GM12878 (cell line): ENCODE data around the gene FOXR1. TPM values are rescaled to one million over a fixed set of nuclear protein-coding genes. Genes with fewer than 3 reads are reported as not detected.

Experiments
- BACH1 ChIP-seq: fragments of 450-650 bp; IDR thresholded peaks from 2 replicates; pipeline ENCODE4 v1.6.1; 2017; ENCODE audit warnings: mild to moderate bottlenecking, borderline replicate concordance
- BCL11A ChIP-seq: IDR thresholded peaks from 2 replicates; pipeline ENCODE4 v1.6.1; 2011; ENCODE audit warnings: low read depth, low read length
- EED ChIP-seq: sonication (generic); IDR thresholded peaks from 2 replicates; pipeline ENCODE4 v1.6.1; 2016; ENCODE audit warnings: antibody characterized with exemption, low read depth
- EGR1 ChIP-seq, 2 experiments: IDR thresholded peaks; 1 replicate in 1 of 2; 2 replicates in 1 of 2; pipeline ENCODE4 v1.6.1; 2011 to 2012; ENCODE audit warnings: low read depth in 2 of 2, low read length in 2 of 2, borderline replicate concordance in 1 of 2, mild to moderate bottlenecking in 1 of 2, moderate library complexity in 1 of 2
- FOXM1 ChIP-seq: IDR thresholded peaks from 2 replicates; pipeline ENCODE4 v1.6.1; 2012; ENCODE audit warnings: low read depth, mild to moderate bottlenecking, inconsistent platforms, low read length, moderate library complexity
- GABPA ChIP-seq: IDR thresholded peaks from 2 replicates; pipeline ENCODE4 v1.6.1; 2014; ENCODE audit warnings: antibody characterized with exemption, low read depth, mild to moderate bottlenecking, inconsistent platforms
- GATAD2B ChIP-seq: fragments of 450-650 bp; conservative IDR thresholded peaks from 2 replicates; pipeline ENCODE4 v1.6.1; 2017; ENCODE audit warnings: low read depth, mild to moderate bottlenecking, moderate library complexity
- KLF5 ChIP-seq: fragments of 450-650 bp; IDR thresholded peaks from 2 replicates; pipeline ENCODE4 v1.6.1; 2014; ENCODE audit warnings: mild to moderate bottlenecking; ENCODE audit not compliant: partially characterized antibody
- MEF2A ChIP-seq: IDR thresholded peaks from 2 replicates; pipeline ENCODE4 v1.6.1; 2011; ENCODE audit warnings: low read depth, mild to moderate bottlenecking, low read length, moderate library complexity; ENCODE audit not compliant: insufficient read depth
- MEF2B ChIP-seq: fragments of 450-650 bp; IDR thresholded peaks from 2 replicates; pipeline ENCODE4 v1.6.1; 2018; ENCODE audit warnings: mild to moderate bottlenecking, moderate library complexity; ENCODE audit not compliant: partially characterized antibody, poor library complexity, severe bottlenecking
- NRF1 ChIP-seq: conservative IDR thresholded peaks from 2 replicates; pipeline ENCODE4 v1.6.1; 2011; ENCODE audit warnings: mild to moderate bottlenecking, low read depth, low read length, improper control_type of control experiment
- RAD51 ChIP-seq: fragments of 450-650 bp; IDR thresholded peaks from 2 replicates; pipeline ENCODE4 v1.6.1; 2016; ENCODE audit warnings: moderate library complexity, mild to moderate bottlenecking, inconsistent platforms
- RCOR1 ChIP-seq: conservative IDR thresholded peaks from 2 replicates; pipeline ENCODE4 v1.6.1; 2012; ENCODE audit warnings: low read depth, low read length, improper control_type of control experiment
- SMAD1 ChIP-seq: fragments of 450-650 bp; IDR thresholded peaks from 2 replicates; pipeline ENCODE4 v1.6.1; 2018; ENCODE audit warnings: mild to moderate bottlenecking, low read depth; ENCODE audit not compliant: partially characterized antibody
- SP1 ChIP-seq: IDR thresholded peaks from one replicate; pipeline ENCODE4 v1.6.1; 2011; ENCODE audit warnings: low read depth, low read length
- SPI1 ChIP-seq: IDR thresholded peaks from 2 replicates; pipeline ENCODE4 v1.6.1; 2011; ENCODE audit warnings: low read depth, mild to moderate bottlenecking, low read length, moderate library complexity, borderline replicate concordance; ENCODE audit not compliant: insufficient read depth
- STAT3 ChIP-seq: IDR thresholded peaks from 2 replicates; pipeline ENCODE4 v1.6.1; 2011; ENCODE audit warnings: low read depth, low read length, improper control_type of control experiment
- TCF3 ChIP-seq: IDR thresholded peaks from 2 replicates; pipeline ENCODE4 v1.6.1; 2012; ENCODE audit warnings: low read depth, mild to moderate bottlenecking, low read length, borderline replicate concordance; ENCODE audit not compliant: insufficient read depth
- polyA plus RNA-seq, 11 experiments: library from polyadenylated mRNA; depleted of rRNA in 4 of 11; unstranded in 6 of 11; stranded (reverse) in 5 of 11; fragments of >200 nt; fragmentation: Nextera tagmentation in 4 of 11; fragmentation: Illumina TruSeq in 1 of 11; extraction: Ambion mirVana in 4 of 11; extraction: Trizol in 1 of 11; gene quantifications; 1 replicate in 1 of 11; 2 replicates in 10 of 11; pipeline versions ENCODE4 v1.2.1 to v1.2.3, GENCODE V29; 2011 to 2016; ENCODE audit warnings: inconsistent platforms in 2 of 11, missing spikeins in 2 of 11, low read depth in 1 of 11
- total RNA-seq, 4 experiments: library from RNA; depleted of rRNA in 3 of 4; stranded (reverse); fragments of >200 nt in 3 of 4; fragmentation: Illumina TruSeq in 1 of 4; extraction: Trizol in 1 of 4; gene quantifications; 2 replicates each; pipeline versions ENCODE4 v1.2.1 to v1.2.3, GENCODE V29; 2013 to 2021
- TF ChIP-seq, protein P1 (sequence below): fragments of 450-650 bp; conservative IDR thresholded peaks from 2 replicates; pipeline ENCODE4 v1.6.1; 2017; ENCODE audit warnings: mild to moderate bottlenecking, moderate library complexity
- TF ChIP-seq, protein P2 (sequence below): fragments of 450-650 bp; IDR thresholded peaks from 2 replicates; pipeline ENCODE4 v1.6.1; 2017; ENCODE audit warnings: antibody characterized with exemption, mild to moderate bottlenecking, moderate library complexity
- TF ChIP-seq, protein P3 (sequence below): fragments of 450-650 bp; formaldehyde crosslinking; IDR thresholded peaks from 2 replicates; pipeline ENCODE4 v1.4.0; 2022; ENCODE audit warnings: mild to moderate bottlenecking, moderate library complexity

FOXR1 gene
- total and polyA plus RNA-seq, 10 of the 15 experiments (the other 5 are each of a cell fraction or from before 2014, with no cell fraction given), result not detected

DNA sequence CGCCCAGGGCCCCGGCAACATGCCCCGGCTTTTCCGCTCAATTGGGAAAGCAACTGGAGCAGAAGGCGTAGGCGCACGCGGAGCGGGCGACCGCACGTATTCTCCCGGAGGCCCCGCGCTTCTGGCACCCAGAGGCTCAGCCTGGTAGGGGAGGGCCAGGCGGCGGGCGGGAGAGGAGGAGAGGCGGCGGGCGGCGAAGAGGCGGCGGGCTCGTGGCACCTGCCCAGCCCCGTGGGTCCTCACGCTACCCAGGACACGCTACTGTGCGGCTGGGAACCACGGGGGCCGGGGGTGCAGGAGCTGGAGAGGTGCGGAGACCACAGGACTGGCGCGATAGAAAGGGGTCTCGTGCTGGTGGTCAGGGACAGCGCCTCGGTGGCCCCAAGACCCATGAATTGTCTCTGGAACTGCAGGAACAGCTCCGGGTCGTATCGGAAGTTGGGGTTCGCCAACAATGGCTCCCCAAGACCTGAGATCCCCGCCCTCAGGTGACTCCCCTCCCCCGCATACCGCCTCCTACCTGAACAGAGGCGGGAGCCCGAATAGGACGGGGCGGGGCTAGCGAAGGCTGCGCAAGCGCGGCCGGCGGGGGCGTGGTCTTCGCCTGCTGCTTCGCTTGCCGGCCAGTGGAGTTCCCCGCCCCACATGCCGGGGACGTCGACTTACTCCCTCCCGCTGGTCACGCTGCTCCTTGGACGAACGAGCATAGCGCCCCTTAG, 58.9 kb downstream of the FOXR1 start, which contains the start of gene SLC37A4 (continued):
- TF ChIP-seq NRF1 (peak; percentile 92), FOXM1 (no peak), MEF2A (0 out of 2 replicates have a peak, but pooled peaks have one; percentile 27), EED (no peak), GABPA (no peak), BCL11A (no peak), BACH1 (no peak), RAD51 (peak; percentile 66), SPI1 (no peak), RCOR1 (no peak), SP1 (peak; percentile 66), TCF3 (no peak), GATAD2B (peak; percentile 73), EGR1 (IDR thresholded peaks at IDR 0.05; ENCODE audit: borderline replicate concordance in 1 of 2, low read depth in 2 of 2, low read length in 2 of 2) (peak in 1 of 2 experiments; percentile 94; a peak in 2 of 3 replicates), STAT3 (no peak), KLF5 (no peak), SMAD1 (no peak), MEF2B (peak; percentile 30)
- TF ChIP-seq, protein P1, sequence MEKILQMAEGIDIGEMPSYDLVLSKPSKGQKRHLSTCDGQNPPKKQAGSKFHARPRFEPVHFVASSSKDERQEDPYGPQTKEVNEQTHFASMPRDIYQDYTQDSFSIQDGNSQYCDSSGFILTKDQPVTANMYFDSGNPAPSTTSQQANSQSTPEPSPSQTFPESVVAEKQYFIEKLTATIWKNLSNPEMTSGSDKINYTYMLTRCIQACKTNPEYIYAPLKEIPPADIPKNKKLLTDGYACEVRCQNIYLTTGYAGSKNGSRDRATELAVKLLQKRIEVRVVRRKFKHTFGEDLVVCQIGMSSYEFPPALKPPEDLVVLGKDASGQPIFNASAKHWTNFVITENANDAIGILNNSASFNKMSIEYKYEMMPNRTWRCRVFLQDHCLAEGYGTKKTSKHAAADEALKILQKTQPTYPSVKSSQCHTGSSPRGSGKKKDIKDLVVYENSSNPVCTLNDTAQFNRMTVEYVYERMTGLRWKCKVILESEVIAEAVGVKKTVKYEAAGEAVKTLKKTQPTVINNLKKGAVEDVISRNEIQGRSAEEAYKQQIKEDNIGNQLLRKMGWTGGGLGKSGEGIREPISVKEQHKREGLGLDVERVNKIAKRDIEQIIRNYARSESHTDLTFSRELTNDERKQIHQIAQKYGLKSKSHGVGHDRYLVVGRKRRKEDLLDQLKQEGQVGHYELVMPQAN, result 0 out of 2 replicates have a peak, but pooled peaks have one; percentile 62
- TF ChIP-seq, protein P2, sequence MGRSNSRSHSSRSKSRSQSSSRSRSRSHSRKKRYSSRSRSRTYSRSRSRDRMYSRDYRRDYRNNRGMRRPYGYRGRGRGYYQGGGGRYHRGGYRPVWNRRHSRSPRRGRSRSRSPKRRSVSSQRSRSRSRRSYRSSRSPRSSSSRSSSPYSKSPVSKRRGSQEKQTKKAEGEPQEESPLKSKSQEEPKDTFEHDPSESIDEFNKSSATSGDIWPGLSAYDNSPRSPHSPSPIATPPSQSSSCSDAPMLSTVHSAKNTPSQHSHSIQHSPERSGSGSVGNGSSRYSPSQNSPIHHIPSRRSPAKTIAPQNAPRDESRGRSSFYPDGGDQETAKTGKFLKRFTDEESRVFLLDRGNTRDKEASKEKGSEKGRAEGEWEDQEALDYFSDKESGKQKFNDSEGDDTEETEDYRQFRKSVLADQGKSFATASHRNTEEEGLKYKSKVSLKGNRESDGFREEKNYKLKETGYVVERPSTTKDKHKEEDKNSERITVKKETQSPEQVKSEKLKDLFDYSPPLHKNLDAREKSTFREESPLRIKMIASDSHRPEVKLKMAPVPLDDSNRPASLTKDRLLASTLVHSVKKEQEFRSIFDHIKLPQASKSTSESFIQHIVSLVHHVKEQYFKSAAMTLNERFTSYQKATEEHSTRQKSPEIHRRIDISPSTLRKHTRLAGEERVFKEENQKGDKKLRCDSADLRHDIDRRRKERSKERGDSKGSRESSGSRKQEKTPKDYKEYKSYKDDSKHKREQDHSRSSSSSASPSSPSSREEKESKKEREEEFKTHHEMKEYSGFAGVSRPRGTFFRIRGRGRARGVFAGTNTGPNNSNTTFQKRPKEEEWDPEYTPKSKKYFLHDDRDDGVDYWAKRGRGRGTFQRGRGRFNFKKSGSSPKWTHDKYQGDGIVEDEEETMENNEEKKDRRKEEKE, result no peak
- TF ChIP-seq, protein P3, sequence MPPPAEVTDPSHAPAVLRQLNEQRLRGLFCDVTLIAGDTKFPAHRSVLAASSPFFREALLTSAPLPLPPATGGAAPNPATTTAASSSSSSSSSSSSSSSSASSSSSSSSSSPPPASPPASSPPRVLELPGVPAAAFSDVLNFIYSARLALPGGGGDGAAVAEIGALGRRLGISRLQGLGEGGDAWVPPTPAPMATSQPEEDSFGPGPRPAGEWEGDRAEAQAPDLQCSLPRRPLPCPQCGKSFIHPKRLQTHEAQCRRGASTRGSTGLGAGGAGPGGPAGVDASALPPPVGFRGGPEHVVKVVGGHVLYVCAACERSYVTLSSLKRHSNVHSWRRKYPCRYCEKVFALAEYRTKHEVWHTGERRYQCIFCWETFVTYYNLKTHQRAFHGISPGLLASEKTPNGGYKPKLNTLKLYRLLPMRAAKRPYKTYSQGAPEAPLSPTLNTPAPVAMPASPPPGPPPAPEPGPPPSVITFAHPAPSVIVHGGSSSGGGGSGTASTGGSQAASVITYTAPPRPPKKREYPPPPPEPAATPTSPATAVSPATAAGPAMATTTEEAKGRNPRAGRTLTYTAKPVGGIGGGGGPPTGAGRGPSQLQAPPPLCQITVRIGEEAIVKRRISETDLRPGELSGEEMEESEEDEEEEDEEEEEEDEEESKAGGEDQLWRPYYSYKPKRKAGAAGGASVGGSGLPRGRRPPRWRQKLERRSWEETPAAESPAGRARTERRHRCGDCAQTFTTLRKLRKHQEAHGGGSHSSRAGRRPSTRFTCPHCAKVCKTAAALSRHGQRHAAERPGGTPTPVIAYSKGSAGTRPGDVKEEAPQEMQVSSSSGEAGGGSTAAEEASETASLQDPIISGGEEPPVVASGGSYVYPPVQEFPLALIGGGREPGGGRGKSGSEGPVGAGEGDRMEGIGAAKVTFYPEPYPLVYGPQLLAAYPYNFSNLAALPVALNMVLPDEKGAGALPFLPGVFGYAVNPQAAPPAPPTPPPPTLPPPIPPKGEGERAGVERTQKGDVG (CRISPR knock-in tag), result no peak
